GM19455 (cell line): ENCODE data around the gene IGSF11.

Experiments used
- ATAC-seq: cut with Tn5 transposase; IDR thresholded peaks from one replicate; pipeline ENCODE4 v1.9.1; 2021; ENCODE audit not compliant: unreplicated experiment

IGSF11 gene

GRCh38 chr3:118951089-118951488, 83.6 kb downstream of the IGSF11 start:
- ATAC-seq = no peak

- ATAC-seq = no peak
Observed at GRCh38 chr3:118949113-118949760, 85.4 kb downstream of the IGSF11 start.

- ATAC-seq = no peak
Observed at GRCh38 chr3:118948146-118948545, 86.5 kb downstream of the IGSF11 start.

GRCh38 chr3:118946449-118946848, 88.2 kb downstream of the IGSF11 start:
- ATAC-seq = no peak

GRCh38 chr3:118945834-118946233, 88.8 kb downstream of the IGSF11 start:
- ATAC-seq = no peak

- ATAC-seq = no peak
Observed at GRCh38 chr3:118943597-118943996, 91.0 kb downstream of the IGSF11 start.

- ATAC-seq = no peak
Observed at GRCh38 chr3:118942671-118943070, 92.0 kb downstream of the IGSF11 start.

GRCh38 chr3:118942195-118942594, 92.5 kb downstream of the IGSF11 start:
- no peak for ATAC-seq

GRCh38 chr3:118941236-118941635, 93.4 kb downstream of the IGSF11 start:
- no peak for ATAC-seq

GRCh38 chr3:118938183-118938961, 96.3 kb downstream of the IGSF11 start:
- ATAC-seq = no peak

- no peak for ATAC-seq
Observed at GRCh38 chr3:118936811-118937210, 97.8 kb downstream of the IGSF11 start.

- no peak for ATAC-seq
Observed at GRCh38 chr3:118932822-118933558, 101.7 kb downstream of the IGSF11 start.

GRCh38 chr3:118931996-118932395, 102.7 kb downstream of the IGSF11 start:
- no peak for ATAC-seq

GRCh38 chr3:118927449-118927848, 107.2 kb downstream of the IGSF11 start:
- ATAC-seq = no peak

- ATAC-seq = no peak
Observed at GRCh38 chr3:118912188-118912587, 122.5 kb downstream of the IGSF11 start.

GRCh38 chr3:118910332-118910731, 124.3 kb downstream of the IGSF11 start:
- no peak for ATAC-seq

GRCh38 chr3:118909763-118910162, 124.9 kb downstream of the IGSF11 start:
- ATAC-seq = no peak

- ATAC-seq = no peak
Observed at GRCh38 chr3:118907909-118908308, 126.7 kb downstream of the IGSF11 start.

- ATAC-seq = no peak
Observed at GRCh38 chr3:118900737-118901525, 133.7 kb downstream of the IGSF11 start.

- ATAC-seq = no peak
Observed at GRCh38 chr3:118890206-118890605, 144.4 kb downstream of the IGSF11 start.

GRCh38 chr3:118889691-118890090, 145.0 kb downstream of the IGSF11 start:
- ATAC-seq = no peak
